Adipocyte (in vitro differentiated cells): Measurements from ENCODE around the gene PARVB.

Experiments used
- DNase-seq: peaks from one replicate; pipeline ENCODE4 v3.0.0-alpha.2; 2015; ENCODE audit warnings: low read depth
- H3K27me3 ChIP-seq: replicated peaks from 2 replicates; pipeline ENCODE4 v1.7.0; 2013; ENCODE audit warnings: mild to moderate bottlenecking, low read length, moderate library complexity; ENCODE audit not compliant: control insufficient read depth, insufficient read depth
- H3K36me3 ChIP-seq: 2 replicates; pipeline ENCODE4 v1.7.0; 2013; ENCODE audit warnings: low read length, mild to moderate bottlenecking, moderate library complexity; ENCODE audit not compliant: control insufficient read depth, insufficient read depth, severe bottlenecking
- H3K4me1 ChIP-seq: 2 replicates; pipeline ENCODE4 v1.7.0; 2013; ENCODE audit warnings: mild to moderate bottlenecking, low read length, moderate library complexity; ENCODE audit not compliant: control insufficient read depth, insufficient read depth
- H3K4me3 ChIP-seq: 2 replicates; pipeline ENCODE4 v1.7.0; 2013; ENCODE audit warnings: mild to moderate bottlenecking, low read length, moderate library complexity
- H3K9ac ChIP-seq: 2 replicates; pipeline ENCODE4 v1.7.0; 2013; ENCODE audit warnings: mild to moderate bottlenecking, low read length, moderate library complexity
- H3K9me3 ChIP-seq: 2 replicates; pipeline ENCODE4 v1.7.0; 2013; ENCODE audit warnings: mild to moderate bottlenecking, low read length, moderate library complexity; ENCODE audit not compliant: control insufficient read depth

The PARVB gene

GRCh38 chr22:44130076-44130711 lies 106.1 kb downstream of the PARVB start:
- H3K9me3 ChIP-seq, result peaks cover 9% of the 10 kb centered on the region
- no peak overlapping the region for H3K4me3 ChIP-seq
- DNase-seq, result no peak
- H3K36me3 ChIP-seq, result peaks cover 35% of the 10 kb centered on the region
- H3K4me1 ChIP-seq, result no peaks in the 10 kb centered on the region
- no peaks in the 10 kb centered on the region for H3K27me3 ChIP-seq
- H3K9ac ChIP-seq, result no peak overlapping the region

- H3K27me3 ChIP-seq, result no peaks in the 10 kb centered on the region
- no peak overlapping the region for H3K4me3 ChIP-seq
- H3K4me1 ChIP-seq, result no peaks in the 10 kb centered on the region
- peaks cover 44% of the 10 kb centered on the region for H3K36me3 ChIP-seq
- DNase-seq, result no peak
- H3K9me3 ChIP-seq, result peaks cover 7% of the 10 kb centered on the region
- H3K9ac ChIP-seq, result no peak overlapping the region
These were observed 107.3 kb downstream of the PARVB start for GRCh38 chr22:44131412-44131811.

- H3K27me3 ChIP-seq, result no peaks in the 10 kb centered on the region
These were observed 108.0 kb downstream of the PARVB start for GRCh38 chr22:44131989-44132685.

GRCh38 chr22:44132724-44133123 lies 108.6 kb downstream of the PARVB start:
- no peaks in the 10 kb centered on the region for H3K27me3 ChIP-seq
- peaks cover 13% of the 10 kb centered on the region for H3K9me3 ChIP-seq
- DNase-seq, result no peak
- peaks cover 52% of the 10 kb centered on the region for H3K36me3 ChIP-seq
- no peak overlapping the region for H3K9ac ChIP-seq
- H3K4me3 ChIP-seq, result no peak overlapping the region
- H3K4me1 ChIP-seq, result no peaks in the 10 kb centered on the region

More at GRCh38 chr22:44131989-44132685, 108.0 kb downstream of the PARVB start:
- H3K36me3 ChIP-seq, result peaks cover 46% of the 10 kb centered on the region
- H3K4me3 ChIP-seq, result no peak overlapping the region
- no peaks in the 10 kb centered on the region for H3K4me1 ChIP-seq
- peaks cover 7% of the 10 kb centered on the region for H3K9me3 ChIP-seq
- no peak for DNase-seq
- no peak overlapping the region for H3K9ac ChIP-seq

- DNase-seq, result no peak
- Histone ChIP-seq H3K9me3 (peaks cover 14% of the 10 kb centered on the region), H3K4me1 (no peaks in the 10 kb centered on the region), H3K9ac (no peak overlapping the region), H3K4me3 (no peak overlapping the region), H3K36me3 (peaks cover 56% of the 10 kb centered on the region), H3K27me3 (no peaks in the 10 kb centered on the region)
These were observed 109.1 kb downstream of the PARVB start for GRCh38 chr22:44133161-44133560.

GRCh38 chr22:44133901-44134571 lies 109.9 kb downstream of the PARVB start:
- DNase-seq, result no peak
- Histone ChIP-seq H3K9me3 (peaks cover 14% of the 10 kb centered on the region), H3K36me3 (peaks cover 65% of the 10 kb centered on the region), H3K27me3 (no peaks in the 10 kb centered on the region), H3K9ac (no peak overlapping the region), H3K4me3 (no peak overlapping the region), H3K4me1 (no peaks in the 10 kb centered on the region)

GRCh38 chr22:44136112-44136511 lies 112.0 kb downstream of the PARVB start:
- H3K9ac ChIP-seq, result no peak overlapping the region
- H3K4me1 ChIP-seq, result no peaks in the 10 kb centered on the region
- H3K27me3 ChIP-seq, result no peaks in the 10 kb centered on the region
- peaks cover 67% of the 10 kb centered on the region for H3K36me3 ChIP-seq
- peaks cover 14% of the 10 kb centered on the region for H3K9me3 ChIP-seq
- no peak overlapping the region for H3K4me3 ChIP-seq
- no peak for DNase-seq

- Histone ChIP-seq H3K36me3 (peaks cover 61% of the 10 kb centered on the region), H3K9me3 (peaks cover 14% of the 10 kb centered on the region), H3K27me3 (no peaks in the 10 kb centered on the region), H3K4me1 (no peaks in the 10 kb centered on the region), H3K9ac (no peak overlapping the region), H3K4me3 (no peak overlapping the region)
- no peak for DNase-seq
These were observed 112.7 kb downstream of the PARVB start for GRCh38 chr22:44136786-44137185.

- peaks cover 14% of the 10 kb centered on the region for H3K9me3 ChIP-seq
- peaks cover under 1% of the 10 kb centered on the region for H3K4me1 ChIP-seq
- H3K27me3 ChIP-seq, result no peaks in the 10 kb centered on the region
- H3K9ac ChIP-seq, result no peak overlapping the region
- peaks cover 55% of the 10 kb centered on the region for H3K36me3 ChIP-seq
- no peak overlapping the region for H3K4me3 ChIP-seq
- no peak for DNase-seq
These were observed 113.3 kb downstream of the PARVB start for GRCh38 chr22:44137415-44137814.

GRCh38 chr22:44139773-44140172 lies 115.7 kb downstream of the PARVB start:
- H3K36me3 ChIP-seq, result peaks cover 42% of the 10 kb centered on the region
- no peak overlapping the region for H3K9ac ChIP-seq
- H3K27me3 ChIP-seq, result no peaks in the 10 kb centered on the region
- H3K9me3 ChIP-seq, result peaks cover 14% of the 10 kb centered on the region
- no peak overlapping the region for H3K4me3 ChIP-seq
- no peak for DNase-seq
- peaks cover 20% of the 10 kb centered on the region for H3K4me1 ChIP-seq

- H3K27me3 ChIP-seq, result no peaks in the 10 kb centered on the region
- H3K9ac ChIP-seq, result no peak overlapping the region
- H3K9me3 ChIP-seq, result peaks cover 3% of the 10 kb centered on the region
- H3K36me3 ChIP-seq, result peaks cover 17% of the 10 kb centered on the region
- peaks cover 20% of the 10 kb centered on the region for H3K4me1 ChIP-seq
- no peak overlapping the region for H3K4me3 ChIP-seq
- no peak for DNase-seq
These were observed 118.5 kb downstream of the PARVB start for GRCh38 chr22:44142421-44143104.
